ENCODE results near the gene GALNT15.

- TF ChIP-seq CTCF (conservative IDR thresholded peaks at IDR 0.05 in 1 of 2, IDR thresholded peaks at IDR 0.05 in 1 of 2; ENCODE audit: low read depth in 1 of 2, low read length in 2 of 2) (no peak), EZH2 (IDR thresholded peaks at IDR 0.05; ENCODE audit: low read length, missing control alignments) (no peak)
Observed at GRCh38 chr3:16214366-16214765, 39.9 kb downstream of the GALNT15 start.

Measured in fibroblast of lung (primary cell).